ENCODE data around the gene MEMO1.

Gene MEMO1

GRCh38 chr2:31950946-31951562, 59.8 kb downstream of the MEMO1 start:
- no peaks in the 10 kb centered on the region for H3K9me3 ChIP-seq
- no peaks in the 10 kb centered on the region for H3K36me3 ChIP-seq
- no peak for TF ChIP-seq CTCF (IDR thresholded peaks at IDR 0.05; ENCODE audit: low read depth, low read length)
- no peak overlapping the region for H3K4me3 ChIP-seq (ENCODE audit: low read depth, low read length)
- H3K4me1 ChIP-seq = no peaks in the 10 kb centered on the region
- H3K27me3 ChIP-seq = no peaks in the 10 kb centered on the region
- DNase-seq = no peak

- DNase-seq = no peak
- Histone ChIP-seq H3K36me3 (peaks cover 2% of the 10 kb centered on the region; the same call in 1 of the 2 replicates), H3K9me3 (no peaks in the 10 kb centered on the region), H3K4me3 (ENCODE audit: low read depth, low read length) (no peak overlapping the region), H3K4me1 (no peaks in the 10 kb centered on the region), H3K27me3 (no peaks in the 10 kb centered on the region)
- no peak for TF ChIP-seq CTCF (IDR thresholded peaks at IDR 0.05; ENCODE audit: low read depth, low read length)
Observed at GRCh38 chr2:31947871-31948270, 62.9 kb downstream of the MEMO1 start.

- peaks cover 9% of the 10 kb centered on the region for H3K36me3 ChIP-seq
- no peaks in the 10 kb centered on the region for H3K9me3 ChIP-seq
- TF ChIP-seq CTCF (IDR thresholded peaks at IDR 0.05; ENCODE audit: low read depth, low read length) = no peak
- H3K4me3 ChIP-seq (ENCODE audit: low read depth, low read length) = no peak overlapping the region
- DNase-seq = no peak
- no peaks in the 10 kb centered on the region for H3K4me1 ChIP-seq
- no peaks in the 10 kb centered on the region for H3K27me3 ChIP-seq
Observed at GRCh38 chr2:31946838-31947237, 64.0 kb downstream of the MEMO1 start.

- DNase-seq = no peak
- Histone ChIP-seq H3K4me1 (no peaks in the 10 kb centered on the region), H3K27me3 (no peaks in the 10 kb centered on the region), H3K36me3 (peaks cover 14% of the 10 kb centered on the region), H3K9me3 (no peaks in the 10 kb centered on the region), H3K4me3 (ENCODE audit: low read depth, low read length) (no peak overlapping the region)
- TF ChIP-seq CTCF (IDR thresholded peaks at IDR 0.05; ENCODE audit: low read depth, low read length) = no peak
Observed at GRCh38 chr2:31945572-31945935, 65.3 kb downstream of the MEMO1 start.

- Histone ChIP-seq H3K9me3 (no peaks in the 10 kb centered on the region), H3K36me3 (peaks cover 14% of the 10 kb centered on the region), H3K4me3 (ENCODE audit: low read depth, low read length) (no peak overlapping the region), H3K27me3 (no peaks in the 10 kb centered on the region), H3K4me1 (no peaks in the 10 kb centered on the region)
- DNase-seq = no peak
- TF ChIP-seq CTCF (IDR thresholded peaks at IDR 0.05; ENCODE audit: low read depth, low read length) = no peak
Observed at GRCh38 chr2:31944828-31945571, 65.8 kb downstream of the MEMO1 start.

- Histone ChIP-seq H3K4me1 (no peaks in the 10 kb centered on the region), H3K9me3 (no peaks in the 10 kb centered on the region), H3K36me3 (peaks cover 14% of the 10 kb centered on the region), H3K27me3 (no peaks in the 10 kb centered on the region), H3K4me3 (ENCODE audit: low read depth, low read length) (no peak overlapping the region)
- TF ChIP-seq CTCF (IDR thresholded peaks at IDR 0.05; ENCODE audit: low read depth, low read length) = no peak
- no peak for DNase-seq
Observed at GRCh38 chr2:31943636-31944225, 67.1 kb downstream of the MEMO1 start.

All from BE2C (cell line).